HG02610 (cell line): ENCODE data around the gene CRYL1.

ENCODE experiments used
- ATAC-seq: cut with Tn5 transposase; IDR thresholded peaks from one replicate; pipeline ENCODE4 v1.9.1; 2021; ENCODE audit warnings: mild to moderate bottlenecking, moderate library complexity; ENCODE audit not compliant: unreplicated experiment

Gene CRYL1

DNA sequence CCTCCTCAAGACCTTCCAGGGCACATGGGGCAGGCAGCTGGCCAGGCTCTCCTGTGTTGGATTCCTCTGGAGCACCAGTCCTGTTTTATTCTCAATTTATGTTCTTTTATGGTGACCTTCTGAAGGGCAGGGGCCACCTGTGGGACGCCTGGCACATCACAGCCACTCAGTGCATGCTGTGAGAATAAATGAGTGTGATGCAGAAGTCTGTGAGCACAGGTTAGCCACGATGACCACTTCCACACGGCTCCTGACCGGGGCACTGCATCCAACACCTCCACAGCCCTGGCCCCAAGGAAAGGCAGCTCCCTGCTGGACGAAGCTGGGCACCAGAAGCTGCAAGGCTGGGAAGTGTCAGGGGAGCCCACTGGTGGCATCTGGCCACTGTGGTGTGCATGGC, 122.8 kb downstream of the CRYL1 start:
- no peak for ATAC-seq

DNA sequence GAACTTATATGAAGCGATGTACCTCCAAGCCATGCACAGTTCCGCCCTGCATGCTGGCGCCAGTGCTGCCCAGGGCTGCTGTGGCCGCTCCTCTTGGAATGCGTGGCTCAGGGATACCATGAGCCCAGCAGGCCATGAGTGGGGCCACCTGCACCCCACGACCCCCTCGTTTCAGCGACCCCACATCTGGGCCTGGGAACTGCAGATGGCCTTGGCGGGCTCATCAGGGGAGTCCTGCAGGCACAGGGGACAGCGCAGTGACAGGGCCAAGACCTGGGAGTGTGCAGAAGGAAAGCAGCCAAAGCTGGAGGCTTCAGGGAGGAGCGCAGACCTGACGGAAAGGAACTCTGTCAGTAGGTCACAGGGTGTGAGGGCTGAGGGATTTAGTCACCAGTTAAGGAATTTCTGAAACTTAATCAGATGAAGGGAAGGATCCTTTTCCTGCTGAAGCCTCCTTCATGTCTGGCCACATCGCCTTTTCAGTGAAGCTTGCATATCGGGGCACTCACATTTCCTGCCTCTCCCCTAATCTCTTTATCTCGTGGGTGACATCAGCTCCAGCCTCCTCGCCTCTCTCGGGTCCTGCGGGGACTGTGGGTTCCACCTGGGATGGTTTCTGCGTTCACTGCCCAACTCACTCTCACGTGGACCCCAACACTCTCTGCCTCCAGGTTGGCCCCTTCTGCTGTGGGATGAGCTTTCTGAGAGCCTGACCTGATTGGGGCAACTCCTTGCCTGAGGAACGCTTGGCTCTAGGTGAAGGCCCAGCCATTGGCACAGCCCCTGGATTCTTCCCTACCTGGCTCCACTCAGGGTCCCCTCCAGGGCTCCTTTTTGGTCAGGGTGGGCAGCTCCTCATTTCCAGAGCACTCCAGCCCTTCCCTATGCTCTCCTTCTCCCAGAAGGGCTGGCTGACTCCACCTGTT, 123.5 kb downstream of the CRYL1 start:
- ATAC-seq = no peak

DNA sequence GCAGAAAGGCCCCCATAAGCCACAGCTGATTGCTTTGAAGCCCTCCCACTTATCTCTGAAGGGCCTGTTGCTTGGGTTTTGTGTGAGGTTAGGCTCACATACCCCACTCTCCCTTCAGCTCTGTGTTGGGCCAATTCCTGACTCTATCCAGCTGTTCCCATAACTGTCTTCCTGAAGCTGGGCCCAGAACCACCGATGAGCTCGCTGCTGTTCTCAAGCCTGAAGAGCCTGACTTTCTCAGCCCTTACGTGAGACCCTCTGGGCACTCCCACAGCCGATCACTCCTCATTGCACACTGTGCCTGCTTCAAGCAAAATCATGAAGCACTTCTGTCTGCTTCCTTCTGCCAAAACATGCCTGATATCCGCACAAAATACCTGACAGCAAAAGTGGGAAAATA, 124.1 kb downstream of the CRYL1 start:
- ATAC-seq = no peak

DNA sequence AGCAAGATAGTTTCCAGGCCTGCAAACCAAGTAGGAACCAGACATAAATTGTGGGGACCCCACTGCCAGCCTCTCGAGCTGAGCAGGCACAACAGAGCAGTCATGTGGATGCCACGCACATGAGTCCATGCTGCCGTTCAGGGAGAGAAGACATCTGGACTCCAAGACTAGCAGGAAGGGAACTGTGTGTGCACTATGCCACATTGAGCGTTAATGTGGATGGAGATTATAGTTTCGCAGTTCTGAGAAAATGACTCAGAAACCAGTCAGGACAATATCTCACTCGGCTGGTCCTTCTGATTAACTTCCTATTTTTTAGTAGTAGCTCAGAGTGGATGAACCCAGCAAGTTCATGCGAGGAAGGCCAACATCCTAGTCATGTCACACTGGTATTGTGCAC, 124.9 kb downstream of the CRYL1 start:
- ATAC-seq = no peak

DNA sequence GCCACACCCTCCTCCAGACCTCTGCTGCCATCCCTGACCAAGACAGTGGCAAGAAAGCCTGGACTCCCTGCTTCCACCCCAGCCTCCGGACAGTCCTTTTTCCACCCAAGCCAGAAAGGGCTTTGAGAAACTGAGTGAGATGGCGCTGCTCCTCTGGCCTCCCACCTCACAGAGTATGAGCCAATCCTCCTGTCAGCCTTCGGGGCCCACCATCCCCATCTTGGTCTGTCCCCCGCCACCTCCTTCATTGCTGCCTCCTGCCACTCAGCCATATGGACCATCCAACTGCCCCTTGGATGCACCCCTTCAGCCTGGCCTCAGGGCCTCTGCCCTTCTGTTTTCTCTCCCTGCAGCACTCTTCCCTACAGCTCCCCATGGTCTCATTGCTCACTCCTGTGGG, 125.7 kb downstream of the CRYL1 start:
- ATAC-seq = no peak

DNA sequence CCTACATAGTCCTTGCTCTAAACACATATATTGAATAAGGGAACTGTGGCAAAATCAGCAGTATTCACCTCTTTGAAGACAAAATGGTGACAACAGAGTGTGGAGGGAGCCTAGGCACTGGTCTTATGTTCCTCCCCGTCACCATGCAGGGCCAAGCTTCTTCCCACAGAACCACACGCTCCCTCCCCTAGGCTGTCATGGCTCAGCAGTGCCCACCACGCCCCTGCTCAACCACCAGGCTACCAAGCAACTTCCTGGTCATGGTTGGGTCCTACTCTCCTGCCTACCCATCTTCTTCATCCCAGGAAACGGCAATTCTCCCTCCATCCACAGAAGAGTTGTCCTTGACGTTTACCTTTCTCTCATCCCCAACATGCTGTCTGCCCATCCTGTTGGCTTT, 126.1 kb downstream of the CRYL1 start:
- ATAC-seq = no peak

DNA sequence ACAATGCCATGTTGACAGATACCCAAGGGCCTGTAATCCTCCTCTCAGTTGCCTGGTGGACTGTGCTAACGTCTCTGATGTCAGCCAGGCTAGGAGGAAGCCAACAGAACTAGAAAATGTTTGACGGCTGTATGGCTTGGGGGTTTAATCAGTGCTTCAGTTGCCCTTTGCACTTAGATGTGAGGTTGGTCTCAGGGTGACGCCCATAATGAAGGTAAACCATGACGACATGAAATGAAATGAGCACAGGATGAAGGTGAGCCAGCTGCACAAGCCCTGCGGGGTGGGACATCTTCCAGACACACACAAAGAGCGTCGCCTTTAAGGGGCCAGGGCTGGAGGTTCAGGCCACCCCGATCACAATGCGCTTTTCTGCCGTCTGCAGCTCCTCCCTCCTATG, 127.2 kb downstream of the CRYL1 start:
- ATAC-seq = no peak

DNA sequence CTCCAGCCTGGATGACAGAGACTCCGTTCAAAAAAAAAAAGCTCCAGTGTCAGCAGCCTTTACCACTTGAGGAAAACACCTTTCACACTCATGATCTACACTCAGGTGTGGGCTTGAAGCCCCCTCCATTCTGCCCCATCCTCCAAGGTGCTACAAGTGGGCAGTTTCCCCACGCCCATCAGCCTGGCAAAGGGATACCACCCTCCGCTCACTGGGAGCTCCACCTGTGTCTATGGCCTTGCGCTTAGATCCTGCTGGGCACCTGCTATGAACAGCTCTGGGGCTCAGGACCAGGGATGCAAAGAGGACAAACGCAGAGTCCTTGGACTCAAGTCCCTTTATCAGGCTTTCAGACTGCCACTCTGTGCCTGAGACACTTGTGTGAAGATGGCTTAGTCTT, 127.8 kb downstream of the CRYL1 start:
- ATAC-seq = no peak

DNA sequence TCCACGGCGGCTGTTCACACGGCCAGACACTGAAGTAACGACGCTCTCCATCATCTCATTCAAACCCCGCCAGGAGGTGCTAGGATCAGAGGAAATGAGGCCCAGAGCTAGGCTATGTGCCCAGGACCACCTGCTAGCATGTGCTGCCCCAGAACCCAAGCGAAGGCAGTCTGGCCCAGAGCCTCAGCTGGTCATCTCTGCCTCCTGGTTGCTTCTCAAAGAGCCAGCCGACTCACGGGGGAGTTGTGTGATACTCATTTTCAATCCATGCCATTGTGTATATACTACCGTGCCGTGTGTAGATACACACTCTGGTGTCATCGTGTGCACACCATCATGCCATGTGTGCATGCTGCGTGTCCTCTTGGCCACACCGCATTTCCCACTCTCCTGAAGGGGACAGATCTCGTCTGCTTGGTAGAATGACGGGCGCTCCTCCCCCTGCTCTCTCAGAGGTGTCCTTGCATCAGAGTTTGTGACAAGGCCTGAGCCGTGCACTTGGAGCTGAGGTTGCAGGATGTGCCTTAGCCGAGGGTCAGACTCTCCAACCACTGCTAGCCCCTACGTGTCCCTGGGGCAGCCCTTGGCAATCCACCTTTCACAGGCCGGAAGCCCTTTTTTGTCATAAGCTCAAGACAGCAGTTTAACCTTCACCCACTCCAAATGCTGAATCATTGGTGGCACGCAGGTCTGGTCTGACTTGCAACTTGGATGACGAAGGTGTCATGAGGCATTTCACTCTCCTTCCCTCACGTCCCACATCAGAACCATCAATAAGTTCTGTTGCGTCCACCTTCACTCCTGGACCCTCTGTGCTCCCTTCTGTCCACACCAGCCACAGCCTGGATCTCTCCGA, 130.4 kb downstream of the CRYL1 start:
- ATAC-seq = no peak

DNA sequence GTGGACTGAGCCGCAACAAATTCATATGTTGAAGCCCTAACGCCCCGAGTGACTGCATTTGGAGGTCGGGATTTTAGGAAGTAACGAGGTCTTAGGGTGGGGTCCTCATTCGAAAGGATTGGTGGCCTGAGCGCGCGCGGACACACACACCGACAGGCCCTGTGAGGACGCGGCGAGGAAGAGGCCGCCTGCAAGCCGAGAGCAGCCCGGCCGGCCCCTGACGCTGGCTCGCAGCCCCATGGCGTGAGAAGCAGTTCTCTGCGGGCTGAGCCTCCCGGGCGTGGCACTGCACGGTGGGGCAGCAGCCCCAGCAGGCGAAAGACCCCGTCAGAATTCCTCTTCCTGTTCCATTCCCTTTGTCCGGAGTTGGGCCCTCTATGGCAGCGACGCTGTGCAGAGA, 131.2 kb downstream of the CRYL1 start:
- no peak for ATAC-seq

DNA sequence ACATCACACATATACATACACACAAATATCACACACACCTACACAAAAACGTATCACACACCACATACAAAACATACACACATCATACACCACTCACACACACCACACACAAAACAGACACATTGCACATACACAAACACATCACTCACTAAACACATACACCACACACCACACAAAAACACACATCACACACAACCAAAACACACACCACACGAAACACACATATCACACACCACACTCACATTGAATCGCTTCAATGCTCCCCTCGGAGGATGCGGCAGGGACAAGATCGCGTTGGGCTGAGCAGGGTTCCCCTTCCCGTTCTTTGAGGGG, 131.5 kb downstream of the CRYL1 start:
- ATAC-seq = no peak

DNA sequence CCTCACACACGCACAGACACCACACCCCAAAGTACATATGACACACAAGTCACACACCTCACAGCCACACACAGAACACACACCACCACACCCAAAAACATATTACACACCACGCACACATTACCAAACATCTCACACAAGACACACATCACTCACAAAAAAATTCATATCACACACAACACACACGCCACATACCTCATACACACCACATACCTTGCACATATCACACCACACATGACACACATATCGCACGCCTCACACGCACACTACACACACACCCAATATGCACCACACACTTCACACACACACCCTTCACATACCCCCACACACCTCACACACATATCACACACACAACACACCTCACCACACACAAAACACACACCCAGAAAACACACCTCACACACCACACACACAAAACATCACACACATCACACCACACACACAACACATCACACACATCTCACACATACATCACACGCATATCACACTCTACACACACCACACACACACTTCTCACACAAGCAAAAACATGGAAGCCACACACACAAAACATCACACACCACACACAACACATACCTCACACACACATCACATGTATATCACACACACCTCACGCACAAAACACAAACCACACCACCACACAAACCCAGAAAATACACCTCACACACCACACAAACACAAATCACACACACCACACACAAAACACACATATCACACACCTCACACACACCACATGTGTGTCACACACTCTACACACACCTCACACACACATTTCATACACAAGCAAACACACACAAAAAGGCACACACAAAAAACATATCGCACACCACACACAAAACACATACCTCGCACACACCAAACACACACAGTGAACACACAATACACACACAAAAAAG, 132.1 kb downstream of the CRYL1 start:
- no peak for ATAC-seq

DNA sequence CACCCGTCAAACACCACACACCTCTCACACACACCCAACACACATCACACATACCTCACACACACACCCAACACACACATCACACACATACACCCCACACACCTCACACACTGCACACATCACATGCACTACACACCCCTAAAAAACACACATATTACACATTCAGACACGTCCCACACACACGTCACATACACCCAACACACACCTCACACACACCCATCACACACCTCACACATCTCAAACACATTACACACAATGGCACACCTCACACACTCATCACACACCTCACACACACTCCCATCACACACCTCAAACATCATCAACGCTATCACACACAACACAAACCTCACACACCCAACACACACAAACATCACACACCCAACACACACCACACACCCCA, 133.1 kb downstream of the CRYL1 start:
- ATAC-seq = no peak

DNA sequence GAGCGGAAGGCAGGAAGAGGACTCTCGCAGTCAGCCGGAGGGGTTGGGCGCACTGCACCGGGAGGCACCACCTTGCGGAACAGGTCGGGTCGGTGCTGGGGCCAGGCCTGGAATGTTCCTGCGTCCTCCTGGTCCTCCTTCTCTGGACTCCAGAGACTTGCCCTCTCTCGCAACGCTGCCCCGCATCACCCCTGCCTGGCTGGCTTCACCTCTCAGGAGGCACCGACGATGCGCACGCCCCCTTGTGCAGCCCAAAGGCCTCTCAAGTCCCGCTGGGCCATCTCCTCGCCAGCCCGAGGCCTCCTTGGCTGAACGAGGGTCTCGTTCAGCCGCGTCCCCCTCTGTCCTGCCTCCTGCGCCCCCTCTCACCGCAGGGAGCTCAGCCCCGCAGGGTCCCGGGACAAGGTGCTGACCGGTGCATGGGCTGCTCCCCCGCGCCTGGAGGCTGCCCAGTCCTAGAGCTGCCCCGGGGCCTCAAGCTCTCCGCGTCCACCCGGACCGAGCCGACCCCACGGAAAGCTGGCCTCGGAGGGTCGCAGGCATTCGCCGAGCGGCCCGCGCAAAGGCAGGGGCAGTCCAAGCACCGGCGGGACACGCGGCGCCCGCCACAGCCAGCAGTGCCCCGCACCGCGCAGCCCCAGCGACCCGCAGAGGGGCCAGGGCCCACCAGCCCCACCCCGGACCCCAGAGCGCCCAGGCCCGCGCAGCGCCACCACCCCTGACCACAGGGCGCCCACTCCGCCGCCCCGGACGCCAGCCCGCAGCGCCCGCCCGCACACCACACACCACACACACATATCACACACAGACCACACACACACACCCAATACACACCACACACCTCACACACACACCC, 133.8 kb downstream of the CRYL1 start:
- ATAC-seq = no peak

DNA sequence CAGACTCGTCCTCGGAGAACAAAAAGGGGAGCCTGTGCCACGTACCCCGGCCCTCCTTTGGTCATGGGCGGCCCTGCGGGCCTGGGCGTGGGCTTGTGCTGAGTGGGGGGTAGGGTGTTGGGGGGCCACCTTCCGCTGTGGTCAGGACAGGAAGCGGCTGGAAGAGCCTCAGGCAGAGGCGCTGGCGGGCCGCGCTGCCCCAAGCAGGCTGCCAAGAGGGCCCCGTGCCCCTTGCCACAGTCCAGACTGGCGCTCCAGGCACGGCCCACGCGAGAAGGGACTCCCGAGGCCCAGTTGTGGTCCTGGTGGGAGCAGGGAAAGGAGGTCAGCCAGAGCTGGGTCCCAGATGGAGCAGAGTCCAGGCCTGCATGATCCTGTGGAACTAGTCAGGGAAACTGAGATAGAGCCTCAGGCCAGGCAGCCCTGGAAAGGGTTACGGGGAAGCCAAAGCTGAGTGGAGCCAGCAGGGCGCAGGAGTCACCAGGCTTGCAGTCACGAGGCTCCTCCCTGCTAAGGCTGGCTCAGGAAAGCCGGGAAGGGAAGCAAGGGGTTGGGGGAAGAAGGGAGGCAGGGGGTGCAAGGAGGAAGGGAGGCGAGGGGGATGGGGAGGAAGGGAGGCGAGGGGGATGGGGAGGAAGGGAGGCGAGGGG, 135.0 kb downstream of the CRYL1 start:
- no peak for ATAC-seq

DNA sequence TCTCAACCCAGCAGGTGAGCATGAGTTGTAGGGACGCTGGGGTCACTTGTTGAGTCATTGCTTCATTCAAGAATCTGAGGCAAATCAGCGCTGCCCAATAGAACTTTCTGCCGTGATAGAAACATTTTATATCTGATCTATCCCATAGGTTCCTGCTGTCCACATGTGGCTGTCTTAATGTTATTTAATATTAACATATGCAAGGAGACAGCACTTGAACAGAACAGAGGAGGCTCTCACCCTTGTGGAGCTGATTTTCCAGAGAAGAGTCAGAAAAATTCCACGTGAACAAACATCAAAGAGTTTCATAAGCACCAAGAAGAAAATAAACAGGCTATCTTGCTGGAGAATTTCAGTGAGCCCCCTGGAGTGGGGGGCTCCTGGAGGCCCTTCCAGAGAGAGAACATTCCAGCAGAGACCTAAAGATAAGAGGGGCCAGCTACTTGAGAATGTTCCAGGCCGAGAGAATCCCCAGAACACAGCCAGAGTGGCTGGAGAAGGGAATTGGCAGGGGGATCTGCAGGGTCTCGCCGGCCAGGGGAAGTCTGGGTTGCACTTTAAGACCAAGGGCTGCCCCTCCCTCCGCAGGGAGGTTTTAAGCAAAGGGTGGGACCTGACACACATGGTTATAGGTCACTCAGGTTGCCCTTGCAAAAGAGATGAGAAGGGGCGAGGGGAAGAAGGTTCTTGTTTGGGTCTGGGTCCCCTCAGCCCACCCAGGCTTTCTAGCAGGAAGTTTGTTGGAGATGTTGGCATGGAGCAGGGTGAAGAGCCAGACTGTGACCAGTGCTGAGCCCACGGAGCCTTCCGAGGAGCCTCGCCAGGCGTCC, 135.7 kb downstream of the CRYL1 start:
- no peak for ATAC-seq

DNA sequence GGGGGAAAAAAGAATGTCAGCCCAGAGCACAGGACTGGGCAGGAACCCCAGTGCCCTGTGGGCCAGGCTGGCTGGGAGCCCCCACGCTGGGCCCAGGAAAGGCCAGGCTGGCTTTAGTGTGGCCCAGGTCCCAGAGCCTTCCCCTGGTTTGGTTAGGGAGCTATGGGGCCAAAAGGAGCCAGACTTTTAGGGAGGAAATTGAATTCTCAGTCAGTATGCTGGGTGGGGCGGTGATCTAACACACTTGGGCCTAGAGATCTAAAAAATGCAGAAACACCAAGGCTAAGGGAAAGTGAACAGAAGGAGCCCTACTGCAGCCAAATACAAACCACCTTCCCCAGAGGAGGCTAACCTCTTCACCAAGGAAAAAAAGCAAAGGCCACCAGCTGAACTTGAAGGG, 137.5 kb downstream of the CRYL1 start:
- no peak for ATAC-seq

DNA sequence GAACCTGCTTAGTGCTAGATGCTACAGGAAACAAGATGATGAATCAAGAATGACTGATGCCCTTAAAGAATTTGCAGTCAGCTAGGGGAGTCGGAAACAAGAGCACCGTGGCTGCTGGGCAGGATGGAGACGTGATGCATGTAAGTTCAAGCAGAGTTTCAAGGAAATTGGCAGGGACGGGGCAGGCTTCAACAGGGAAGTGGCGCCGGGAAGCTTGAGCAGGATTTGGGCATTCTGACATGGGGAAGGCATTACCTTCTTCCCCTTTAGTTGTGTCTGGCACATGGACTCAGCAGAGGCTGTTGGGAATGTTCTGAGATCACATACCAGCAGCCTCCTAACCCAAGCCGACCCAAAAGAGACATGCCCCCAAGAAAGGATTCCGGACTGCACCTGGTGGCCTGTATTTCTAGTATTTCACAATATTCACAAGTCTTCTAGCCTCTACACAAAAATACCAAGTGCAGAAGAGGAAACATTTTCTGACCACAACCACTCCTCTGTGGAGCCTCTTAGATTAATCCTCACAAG, 138.2 kb downstream of the CRYL1 start:
- ATAC-seq = no peak

DNA sequence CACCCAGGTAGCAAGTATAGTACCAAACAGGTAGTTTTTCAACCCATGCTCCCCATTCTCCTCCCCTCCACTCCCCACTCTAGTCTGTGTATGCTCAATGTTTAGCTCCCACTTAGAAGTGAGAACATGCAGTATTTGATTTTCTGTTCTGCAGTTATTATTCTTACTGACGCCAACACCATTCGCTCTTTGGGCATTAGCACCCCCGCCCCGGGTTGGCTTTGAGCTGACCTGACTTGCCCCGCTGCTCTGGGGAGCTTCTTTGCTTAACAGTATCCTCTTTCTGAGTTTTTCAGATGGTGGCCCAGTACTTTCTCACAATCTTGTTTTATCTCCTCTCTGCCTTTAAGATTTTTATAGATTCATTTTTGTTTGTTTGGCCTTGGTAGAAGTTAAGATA, 138.7 kb downstream of the CRYL1 start:
- ATAC-seq = no peak
